HK-2 (cell line): ENCODE measurements around the gene PRLR.
"Not testable (repeated sequence)": the region's sequence is repeated elsewhere in the genome, so short reads cannot be mapped to it uniquely, and the experiment has no call there.

Source experiments
- DNase-seq: peaks from one replicate; pipeline ENCODE4 v3.0.0-alpha.2; 2018; ENCODE audit not compliant: unreplicated experiment

The PRLR gene

GRCh38 chr5:35195472-35195852 lies 34.8 kb downstream of the PRLR start:
- DNase-seq: no peak

- DNase-seq: no peak
Observed at GRCh38 chr5:35194635-35195471, 35.4 kb downstream of the PRLR start.

DNA sequence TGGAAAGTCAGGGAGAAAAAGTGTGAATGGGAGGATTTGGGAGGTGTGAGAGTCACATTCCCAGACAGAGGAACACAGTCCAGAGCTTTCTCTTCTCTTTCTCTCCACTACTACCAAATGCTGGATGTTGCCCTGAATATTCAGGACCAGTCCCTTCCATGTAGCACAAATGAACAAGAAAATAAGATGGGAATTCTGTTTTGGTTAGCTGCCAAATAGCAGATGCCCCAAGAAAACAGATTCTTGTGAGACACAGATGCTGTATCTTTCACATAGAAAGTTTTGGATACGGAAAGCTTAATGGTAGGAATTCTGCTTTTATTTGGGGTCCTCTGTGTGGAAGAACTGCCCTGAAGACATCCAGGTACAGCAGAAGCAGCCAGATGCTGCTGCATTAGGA lies 37.8 kb downstream of the PRLR start:
- no peak for DNase-seq

GRCh38 chr5:35189801-35190200 lies 40.5 kb downstream of the PRLR start:
- DNase-seq: not testable (repeated sequence)

GRCh38 chr5:35188031-35188457 lies 42.2 kb downstream of the PRLR start:
- no peak for DNase-seq

DNA sequence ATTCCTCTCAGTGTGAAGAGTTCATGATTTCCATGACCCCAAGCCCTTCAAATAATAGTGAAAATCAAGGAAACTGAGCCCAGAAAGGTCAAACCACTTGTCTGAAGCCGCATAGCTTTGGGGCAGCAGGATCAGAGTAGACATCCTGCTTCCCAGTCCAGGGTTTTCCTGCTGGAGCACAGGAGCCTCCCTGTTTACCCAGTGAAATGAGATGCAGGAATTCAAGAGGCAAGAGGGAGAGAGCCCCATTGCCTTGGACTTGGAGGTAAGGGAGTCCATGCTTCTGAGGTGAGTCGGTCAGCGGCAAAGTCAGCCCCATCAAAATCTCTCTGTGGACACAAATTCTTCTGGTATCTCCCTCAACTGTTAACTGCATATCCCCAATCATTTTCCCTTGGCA lies 42.7 kb downstream of the PRLR start:
- DNase-seq: not testable (repeated sequence)

DNA sequence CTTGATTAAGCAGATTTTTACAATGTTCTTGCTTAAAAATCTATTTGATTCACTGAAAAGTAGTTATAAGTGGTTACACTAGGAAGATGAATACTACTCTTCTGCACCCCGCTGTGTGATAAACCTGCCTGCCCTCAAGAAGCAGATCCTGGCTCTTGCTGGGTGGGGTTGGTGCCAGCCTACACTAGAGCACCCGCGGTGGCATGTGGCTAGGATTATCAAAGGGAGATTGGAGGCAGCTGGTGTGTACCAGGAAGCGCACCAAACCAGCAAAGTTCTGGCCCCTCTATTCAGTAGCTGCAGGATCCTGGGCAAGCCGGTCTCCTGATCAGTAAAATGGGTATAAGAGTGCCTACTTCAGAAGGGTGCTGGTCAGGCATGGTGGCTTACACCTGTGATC lies 43.5 kb downstream of the PRLR start:
- DNase-seq: no peak

DNA sequence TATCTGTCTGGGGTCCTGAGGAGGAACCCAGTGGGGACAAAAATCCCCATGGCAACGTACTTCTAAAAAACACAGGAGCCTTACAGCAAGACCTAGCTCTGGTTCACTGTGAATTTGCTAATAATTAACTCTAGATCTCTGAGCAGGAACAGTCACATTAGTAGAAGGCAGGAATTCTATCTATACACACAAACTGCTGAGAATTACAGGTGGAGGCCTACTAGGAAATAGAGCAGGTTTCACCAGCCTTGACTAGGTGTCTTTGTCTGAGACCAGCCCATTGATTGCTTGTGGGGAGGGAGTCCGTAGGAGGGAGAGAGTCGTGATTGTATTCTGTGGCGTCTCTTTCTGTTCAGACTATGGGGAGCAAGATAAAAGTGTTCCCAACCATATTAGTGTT lies 44.8 kb downstream of the PRLR start:
- DNase-seq: no peak

DNA sequence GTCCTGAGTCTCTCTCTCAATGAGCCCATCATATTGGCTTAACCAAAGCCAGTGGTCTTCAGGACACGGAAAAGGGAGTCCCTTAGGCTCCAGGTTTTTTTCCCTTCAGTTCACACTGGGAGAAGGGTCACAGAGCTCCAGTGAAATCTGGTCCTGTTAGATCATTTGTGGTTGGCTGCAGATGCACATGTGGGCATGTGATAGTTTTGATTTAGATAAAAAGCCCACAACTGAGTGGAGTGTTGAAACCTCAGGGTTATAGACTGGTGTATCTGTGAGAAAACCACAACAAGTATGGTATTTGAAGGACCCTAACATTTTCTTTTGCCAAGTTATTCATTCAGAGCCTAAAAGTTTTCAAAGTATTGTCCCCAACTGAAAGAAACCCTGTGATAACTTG lies 46.7 kb downstream of the PRLR start:
- no peak for DNase-seq

GRCh38 chr5:35182910-35183535 lies 47.3 kb downstream of the PRLR start:
- DNase-seq: peak; percentile 22

GRCh38 chr5:35182486-35182885 lies 47.8 kb downstream of the PRLR start:
- DNase-seq: no peak

DNA sequence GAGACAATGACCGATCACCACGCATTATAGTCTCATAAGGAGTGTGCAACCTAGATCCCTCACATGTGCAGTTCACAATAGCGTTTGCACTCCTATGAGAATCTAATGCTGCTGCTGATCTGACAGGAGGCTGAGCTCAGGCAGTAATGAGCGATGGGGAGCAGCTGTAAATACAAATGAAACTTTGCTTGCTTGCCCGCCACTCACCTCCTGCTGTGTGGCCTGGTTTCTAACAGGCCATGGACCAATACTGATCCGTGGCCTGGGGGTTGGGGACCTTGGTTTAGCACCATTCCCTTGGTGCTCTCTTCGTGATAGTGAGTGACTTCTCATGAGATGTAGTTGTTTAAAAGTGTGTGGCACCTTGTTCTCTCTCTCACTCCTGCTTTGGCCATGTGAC lies 50.2 kb downstream of the PRLR start:
- DNase-seq: no peak

GRCh38 chr5:35177783-35178182 lies 52.5 kb downstream of the PRLR start:
- no peak for DNase-seq

DNA sequence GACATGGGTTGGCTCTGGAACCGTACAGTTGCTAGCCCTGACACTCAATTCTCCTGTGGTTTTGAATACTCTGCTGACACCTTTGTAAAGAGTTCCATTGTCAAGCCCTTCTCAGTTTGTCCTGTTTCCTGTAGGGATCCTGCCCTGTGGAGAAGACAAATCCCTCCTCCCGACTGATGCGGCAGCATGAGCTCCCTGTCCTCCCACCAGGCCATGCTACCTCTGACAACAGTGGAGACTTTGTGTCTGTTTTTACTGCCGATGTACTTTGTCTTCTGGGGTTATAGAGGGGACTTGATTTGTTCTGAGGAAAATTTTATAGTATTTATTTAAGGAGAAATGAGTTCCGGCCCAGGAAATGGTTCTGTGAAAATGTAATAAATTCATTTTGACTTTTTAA lies 57.8 kb downstream of the PRLR start:
- no peak for DNase-seq

GRCh38 chr5:35171991-35172390 lies 58.3 kb downstream of the PRLR start:
- DNase-seq: no peak

DNA sequence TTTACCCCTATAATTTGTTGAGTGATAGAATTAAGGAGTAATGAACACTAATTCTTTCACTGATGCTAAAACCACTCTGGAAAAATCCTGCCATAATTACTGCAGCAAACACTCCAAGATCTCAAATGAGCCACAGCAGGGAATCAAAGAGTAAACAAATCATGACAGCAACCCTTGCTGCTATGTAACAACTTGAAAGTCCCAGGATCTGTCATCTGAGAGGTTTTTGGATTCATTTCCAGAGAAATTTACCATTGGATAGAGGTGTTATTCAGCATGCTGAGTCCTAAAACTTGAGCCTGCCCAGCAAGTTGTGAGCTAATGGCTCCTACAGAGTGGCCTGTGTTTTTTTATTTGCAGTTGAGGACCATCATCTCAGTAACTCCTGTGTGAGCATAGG lies 59.2 kb downstream of the PRLR start:
- DNase-seq: no peak

GRCh38 chr5:35166043-35166442 lies 64.2 kb downstream of the PRLR start:
- DNase-seq: no peak

DNA sequence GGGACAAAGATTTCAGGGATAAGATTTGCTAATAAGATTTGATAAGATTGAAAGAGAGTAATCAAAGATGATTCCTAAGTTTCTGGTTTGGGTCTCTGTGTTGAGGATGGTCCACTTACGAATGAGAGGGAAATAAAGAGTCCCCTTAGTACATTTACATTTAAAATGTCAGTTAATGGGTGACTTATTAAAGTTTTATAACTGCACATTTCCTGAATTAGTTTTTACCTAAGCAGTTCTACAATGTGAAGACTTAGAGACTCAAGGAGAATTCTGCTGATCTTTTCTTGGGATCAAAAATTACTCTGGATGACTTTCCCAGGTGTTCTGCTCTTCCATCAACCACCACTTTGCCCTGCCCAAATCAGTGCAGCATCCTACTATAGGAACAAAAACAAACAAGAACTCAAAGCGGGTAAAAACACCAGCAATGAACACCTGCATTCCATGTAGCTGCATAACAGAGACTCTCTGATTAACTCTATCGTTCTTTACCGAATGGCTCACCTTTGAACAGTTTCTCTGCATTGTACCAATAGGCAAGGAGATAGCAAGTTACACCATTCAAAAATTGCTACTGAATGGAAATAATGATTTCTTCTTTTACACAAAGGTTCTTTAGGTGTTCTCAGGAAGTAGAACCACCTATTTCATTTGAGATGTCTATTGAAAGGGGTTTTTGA lies 65.3 kb downstream of the PRLR start:
- no peak for DNase-seq

- DNase-seq: no peak
Observed at GRCh38 chr5:35163710-35164033, 66.6 kb downstream of the PRLR start.

DNA sequence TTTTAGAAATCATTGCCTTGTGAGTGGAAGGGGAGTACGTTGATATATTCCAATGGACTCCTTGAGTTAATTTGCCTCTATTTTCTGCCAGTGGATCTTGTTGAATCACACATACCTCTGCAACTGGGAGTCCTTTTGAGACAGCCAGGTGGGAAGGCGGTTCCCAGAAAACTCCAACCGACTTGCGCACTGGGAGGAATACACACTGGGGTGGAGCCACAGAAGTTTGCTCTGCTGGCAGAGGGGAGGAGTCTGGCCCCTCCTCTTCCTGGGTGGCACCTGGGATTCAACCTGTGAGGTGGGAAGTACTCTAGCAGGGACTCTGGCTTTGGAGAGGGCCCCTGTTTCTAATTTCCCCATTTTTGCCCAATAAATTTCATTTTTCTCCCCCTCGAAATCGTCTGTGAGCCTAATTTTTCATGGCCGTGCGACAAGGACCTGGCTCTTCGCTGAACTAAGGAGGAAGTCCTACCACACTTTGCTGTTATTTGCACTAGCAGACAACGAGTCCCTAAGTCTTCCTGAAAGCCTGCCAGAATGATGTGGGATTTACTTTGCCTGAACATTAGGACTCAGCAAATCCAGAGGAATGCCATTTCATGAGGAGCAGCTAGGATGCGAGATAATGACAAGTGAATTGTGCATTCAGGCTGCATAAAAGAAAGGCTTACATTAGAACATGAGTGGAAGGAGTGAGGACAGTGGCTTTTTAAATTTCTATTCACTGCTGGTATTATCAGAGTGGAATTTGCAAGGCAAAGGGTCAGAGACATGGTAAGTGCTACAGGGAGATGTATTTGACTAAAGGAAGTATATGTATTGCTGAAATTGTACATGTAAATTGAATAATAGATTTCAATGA lies 67.2 kb downstream of the PRLR start:
- no peak for DNase-seq

DNA sequence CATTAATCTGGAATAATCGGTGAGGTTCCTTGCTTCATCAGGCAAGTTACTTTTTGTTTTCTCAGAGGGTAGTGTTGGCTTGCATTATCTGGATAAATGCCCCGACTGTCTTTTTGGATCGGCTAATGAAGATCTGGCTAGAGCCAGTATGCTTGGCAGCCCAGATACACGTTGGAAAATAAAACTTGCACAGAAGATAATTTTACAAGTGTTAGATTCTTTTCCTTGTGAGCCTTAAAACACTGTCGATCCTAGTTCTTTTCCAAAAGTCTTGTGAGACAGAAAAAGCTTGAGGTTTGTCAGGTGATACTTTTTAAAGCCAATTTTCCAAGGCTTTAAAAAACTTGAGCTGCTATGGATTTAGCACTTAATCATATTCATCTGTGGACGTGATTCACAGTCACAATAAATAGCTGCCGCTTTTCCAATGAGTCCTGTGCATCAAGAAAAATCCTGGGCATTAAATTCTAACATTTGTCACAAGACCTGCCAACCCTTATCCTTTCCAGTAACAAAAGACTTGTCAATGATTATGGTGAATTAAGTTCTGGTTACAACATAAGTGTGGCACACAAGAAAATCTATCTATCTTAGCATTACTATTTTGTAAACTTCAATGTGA lies 68.5 kb downstream of the PRLR start:
- no peak for DNase-seq
